Ascending aorta (tissue), 2 donors: ENCODE data around the gene EMILIN1. TPM values are rescaled to one million over a fixed set of nuclear protein-coding genes. Genes with fewer than 3 reads are reported as not detected.

Experiments used
- DNase-seq, 2 donors: peaks; one replicate each; pipeline ENCODE4 v3.0.0-alpha.2; 2019; ENCODE audit warnings: low spot score in 2 of 2
- H3K27ac ChIP-seq, 2 donors: fragments of 200-600 bp; sonication (generic); one replicate each; pipeline ENCODE4 v1.5.1; 2016 to 2017; ENCODE audit warnings: mild to moderate bottlenecking in 1 of 2
- H3K27me3 ChIP-seq: fragments of 200-600 bp; sonication (generic); one replicate; pipeline ENCODE4 v1.5.1; 2017
- H3K36me3 ChIP-seq, 2 donors: fragments of 200-600 bp; sonication (generic); one replicate each; pipeline ENCODE4 v1.5.1; 2016
- H3K4me1 ChIP-seq, 2 donors: fragments of 200-600 bp; sonication (generic); one replicate each; pipeline ENCODE4 v1.5.1; 2016 to 2017; ENCODE audit warnings: mild to moderate bottlenecking in 1 of 2
- H3K4me3 ChIP-seq, 2 donors: fragments of 200-600 bp; sonication (generic); one replicate each; pipeline ENCODE4 v1.5.1; 2016 to 2017; ENCODE audit warnings: mild to moderate bottlenecking in 1 of 2
- H3K9me3 ChIP-seq, 2 donors: fragments of 200-600 bp; sonication (generic); one replicate each; pipeline ENCODE4 v1.5.1; 2016
- CTCF ChIP-seq, 3 experiments: fragments of 200-600 bp in 2 of 3; fragments of 450-650 bp in 1 of 3; sonication (generic) in 2 of 3; IDR thresholded peaks; one replicate each; pipeline ENCODE4 v1.5.1; 2016 to 2019; ENCODE audit warnings: antibody characterized with exemption in 3 of 3, mild to moderate bottlenecking in 1 of 3, moderate library complexity in 1 of 3
- intact Hi-C: fragments of 100-400 bp; cut with DNase I; formaldehyde crosslinking; loops from one replicate; pipeline ENCODE4 v1.15.1; 2023
- total RNA-seq: library from RNA; depleted of rRNA; stranded (reverse); fragments of >200 nt; gene quantifications from one replicate; pipeline ENCODE4 v1.1.0, GENCODE V29; 2016

The EMILIN1 gene
- total RNA-seq, 1 donor from 2014 or later, result 301 TPM

DNA sequence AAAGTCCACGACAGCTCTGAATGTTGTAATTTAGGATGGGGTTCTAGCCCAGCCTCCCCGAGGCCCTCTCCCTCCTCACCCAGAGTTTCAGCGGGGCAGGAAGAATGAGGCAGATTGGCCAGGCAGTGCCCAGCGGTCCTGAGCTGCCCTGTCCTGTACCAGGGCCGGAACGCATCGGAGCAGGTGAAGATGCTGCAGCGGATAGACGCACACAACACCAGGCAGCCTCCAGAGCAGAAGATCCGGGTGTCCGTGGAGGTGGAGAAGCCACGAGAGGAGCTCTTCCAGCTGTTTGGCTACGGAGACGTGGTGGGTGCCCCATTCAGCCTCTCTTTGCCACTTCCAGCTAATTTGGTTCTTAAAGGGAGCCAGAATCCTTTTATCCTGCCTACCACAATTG is 18.9 kb downstream of the EMILIN1 start:
- Histone ChIP-seq H3K4me3 (no peak overlapping the region), H3K27ac (no peak overlapping the region), H3K4me1 (peaks cover 4 to 10% of the 10 kb centered on the region in 2 donors), H3K36me3 (peaks cover 0 to 4% of the 10 kb centered on the region in 2 donors), H3K9me3 (no peaks in the 10 kb centered on the region), H3K27me3 (no peaks in the 10 kb centered on the region)
- no peak for DNase-seq
- intact Hi-C loops, result no loop called here
- TF ChIP-seq CTCF (IDR thresholded peaks at IDR 0.05), result no peak

DNA sequence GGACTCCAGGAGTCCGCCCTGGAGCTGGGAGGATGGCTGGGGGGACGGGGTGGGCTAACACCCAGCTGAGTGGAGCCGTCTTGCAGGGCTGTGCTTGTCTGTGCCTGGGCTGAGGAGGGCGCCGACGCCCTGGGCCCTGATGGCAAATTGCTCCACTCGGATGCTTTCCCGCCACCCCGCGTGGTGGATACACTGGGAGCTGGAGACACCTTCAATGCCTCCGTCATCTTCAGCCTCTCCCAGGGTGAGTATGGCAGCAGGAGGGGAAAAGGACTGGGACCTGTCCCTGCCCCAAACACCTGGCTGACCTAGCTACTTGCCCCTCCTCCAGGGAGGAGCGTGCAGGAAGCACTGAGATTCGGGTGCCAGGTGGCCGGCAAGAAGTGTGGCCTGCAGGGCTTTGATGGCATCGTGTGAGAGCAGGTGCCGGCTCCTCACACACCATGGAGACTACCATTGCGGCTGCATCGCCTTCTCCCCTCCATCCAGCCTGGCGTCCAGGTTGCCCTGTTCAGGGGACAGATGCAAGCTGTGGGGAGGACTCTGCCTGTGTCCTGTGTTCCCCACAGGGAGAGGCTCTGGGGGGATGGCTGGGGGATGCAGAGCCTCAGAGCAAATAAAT is 21.0 kb downstream of the EMILIN1 start:
- intact Hi-C loops, result loop anchor here (1.0 to 2.0 kb wide), 2 partner anchors 91 to 181 kb away; no protein-coding TSS in a partner anchor
- TF ChIP-seq CTCF (IDR thresholded peaks at IDR 0.05), result no peak
- H3K4me3 ChIP-seq, result no peak overlapping the region
- no peak for DNase-seq
- no peaks in the 10 kb centered on the region for H3K9me3 ChIP-seq
- H3K36me3 ChIP-seq, result peaks cover 0 to 4% of the 10 kb centered on the region in 2 donors
- H3K4me1 ChIP-seq, result peaks cover 4 to 10% of the 10 kb centered on the region in 2 donors
- H3K27me3 ChIP-seq, result no peaks in the 10 kb centered on the region
- H3K27ac ChIP-seq, result no peak overlapping the region

- Histone ChIP-seq H3K36me3 (peaks cover 0 to 4% of the 10 kb centered on the region in 2 donors), H3K27ac (no peak overlapping the region), H3K9me3 (no peaks in the 10 kb centered on the region), H3K4me1 (peaks cover 4 to 10% of the 10 kb centered on the region in 2 donors), H3K4me3 (no peak overlapping the region), H3K27me3 (no peaks in the 10 kb centered on the region)
- intact Hi-C loops, result no loop called here
- TF ChIP-seq CTCF (IDR thresholded peaks at IDR 0.05), result no peak
- no peak for DNase-seq
These were observed 21.6 kb downstream of the EMILIN1 start for GRCh38 chr2:27100036-27100435.

- Histone ChIP-seq H3K36me3 (peaks cover 0 to 4% of the 10 kb centered on the region in 2 donors), H3K4me3 (no peak overlapping the region), H3K4me1 (no peaks in the 10 kb centered on the region), H3K9me3 (no peaks in the 10 kb centered on the region), H3K27me3 (no peaks in the 10 kb centered on the region), H3K27ac (no peak overlapping the region)
- no peak for DNase-seq
- intact Hi-C loops, result no loop called here
- no peak for TF ChIP-seq CTCF (IDR thresholded peaks at IDR 0.05)
These were observed 23.9 kb downstream of the EMILIN1 start for GRCh38 chr2:27102329-27102728.

- no peak overlapping the region for H3K27ac ChIP-seq
- no peak for TF ChIP-seq CTCF (IDR thresholded peaks at IDR 0.05)
- intact Hi-C loops, result no loop called here
- no peak for DNase-seq
- H3K27me3 ChIP-seq, result no peaks in the 10 kb centered on the region
- no peaks in the 10 kb centered on the region for H3K4me1 ChIP-seq
- H3K4me3 ChIP-seq, result no peak overlapping the region
- no peaks in the 10 kb centered on the region for H3K9me3 ChIP-seq
- no peaks in the 10 kb centered on the region for H3K36me3 ChIP-seq
These were observed 27.6 kb downstream of the EMILIN1 start for GRCh38 chr2:27105981-27106380.

DNA sequence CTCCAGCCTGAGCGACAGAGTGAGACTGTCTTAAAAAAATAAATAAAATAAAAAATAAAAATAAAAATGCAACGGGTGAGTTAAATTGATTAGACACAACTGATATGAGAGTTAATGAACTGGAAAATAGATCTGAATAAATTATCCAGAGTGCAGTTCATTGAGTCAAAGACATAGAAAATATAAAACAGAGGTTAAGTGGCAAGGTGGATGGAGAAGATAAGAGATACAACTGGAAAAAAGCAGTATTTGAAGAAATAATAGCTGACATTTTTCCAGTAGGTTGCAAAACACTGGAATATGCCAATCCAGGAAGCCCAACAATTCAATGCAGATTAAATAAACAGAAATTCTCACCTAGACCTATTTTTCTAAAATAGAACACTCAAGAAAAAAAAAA is 29.8 kb downstream of the EMILIN1 start:
- no peaks in the 10 kb centered on the region for H3K4me1 ChIP-seq
- H3K36me3 ChIP-seq, result no peaks in the 10 kb centered on the region
- no peak overlapping the region for H3K4me3 ChIP-seq
- no peak for DNase-seq
- H3K27ac ChIP-seq, result no peak overlapping the region
- H3K27me3 ChIP-seq, result no peaks in the 10 kb centered on the region
- H3K9me3 ChIP-seq, result no peaks in the 10 kb centered on the region
- TF ChIP-seq CTCF (IDR thresholded peaks at IDR 0.05), result no peak
- intact Hi-C loops, result no loop called here
